Stimulated activated CD8-positive, alpha-beta memory T cell treated with anti-CD3 and anti-CD28 coated beads, Interleukin-12 subunit alpha, Interleukin-12 subunit beta, amount 100 ng/mL, for 4 hours (primary cell): ENCODE data around the gene IFI35.
A peak's percentile ranks its signal among the peaks of the same experiment; 100 is the strongest.
"Not testable (repeated sequence)": the region's sequence is repeated elsewhere in the genome, so short reads cannot be mapped to it uniquely, and the experiment has no call there.

Source experiments
- DNase-seq: peaks from one replicate; pipeline ENCODE4 v3.0.0-alpha.2; 2020; ENCODE audit warnings: low read depth

The IFI35 gene

DNA sequence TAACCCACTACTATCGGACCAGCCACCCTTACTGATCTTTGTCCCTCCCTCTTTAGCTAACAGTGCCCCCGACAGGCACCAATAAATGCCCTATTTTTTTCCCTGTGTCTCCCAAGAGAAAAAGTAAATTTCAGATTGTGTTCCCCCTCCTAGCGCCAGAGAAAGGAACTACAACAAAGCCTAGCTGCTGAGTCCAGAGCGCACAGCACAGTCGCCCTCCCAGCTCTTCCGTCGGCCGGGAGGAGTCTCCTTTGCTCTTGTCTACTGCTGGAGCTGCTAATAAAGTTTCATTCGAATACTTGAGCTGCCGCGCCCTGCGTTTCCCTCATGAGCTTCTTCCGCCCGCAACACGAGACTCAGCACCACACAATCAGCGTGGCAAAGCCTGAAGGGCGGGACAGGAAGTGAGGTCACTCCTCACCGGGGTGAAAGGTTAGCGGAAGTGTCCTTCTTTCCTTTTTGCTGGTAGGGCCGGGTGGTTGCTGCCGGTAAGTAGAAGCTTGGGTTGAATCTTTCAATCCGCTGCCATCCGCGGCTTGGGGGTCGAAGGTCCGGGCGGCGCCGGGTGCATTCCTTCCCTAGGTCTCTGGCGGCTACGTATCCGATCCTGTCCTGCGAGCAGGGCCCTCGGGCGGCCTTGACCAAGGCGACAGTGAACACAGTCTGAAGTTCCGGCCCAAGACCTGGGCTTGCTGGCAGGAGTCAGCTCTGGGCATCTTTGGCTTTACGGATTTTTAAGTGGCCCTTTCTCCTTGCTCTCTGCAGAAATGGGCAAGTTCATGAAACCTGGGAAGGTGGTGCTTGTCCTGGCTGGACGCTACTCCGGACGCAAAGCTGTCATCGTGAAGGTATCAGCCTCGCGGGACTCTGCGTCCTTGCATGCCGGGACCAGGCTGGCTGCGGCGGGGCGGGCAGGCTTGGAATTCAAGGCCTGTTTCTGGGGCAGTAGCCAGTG is 8.3 kb upstream of the IFI35 start, which contains the start of gene RPL27:
Gene RPL27 (plus strand): TSS at position 436 of the 955 bp plus-strand sequence. CDS start 332 bp downstream, at position 768.
- DNase-seq = peak; percentile 94

DNA sequence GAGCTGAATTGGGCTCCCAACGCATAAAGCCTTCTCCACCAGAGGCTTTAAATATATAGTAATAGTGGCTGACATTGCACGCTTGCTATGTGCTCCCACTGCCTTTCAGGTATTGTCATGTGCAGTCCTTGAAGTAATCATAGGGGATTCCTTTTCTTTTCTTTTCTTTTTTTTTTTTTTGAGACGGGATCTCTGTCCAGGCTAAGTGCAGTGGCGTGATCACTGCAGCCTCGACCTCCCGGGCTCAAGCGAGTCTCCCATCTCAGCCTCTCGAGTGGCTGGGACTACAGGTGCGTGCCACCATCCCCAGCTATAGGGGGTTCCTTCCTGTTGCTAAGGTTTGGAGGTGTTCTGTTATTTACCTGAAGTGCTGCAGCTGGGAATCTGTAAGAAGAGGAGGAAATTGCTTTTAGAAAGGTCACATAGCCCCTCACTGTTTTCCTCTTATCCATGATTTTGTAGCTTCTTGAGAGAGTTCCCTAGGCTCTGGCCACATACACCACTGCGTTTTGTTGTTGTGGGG is 7.5 kb upstream of the IFI35 start:
- no peak for DNase-seq

DNA sequence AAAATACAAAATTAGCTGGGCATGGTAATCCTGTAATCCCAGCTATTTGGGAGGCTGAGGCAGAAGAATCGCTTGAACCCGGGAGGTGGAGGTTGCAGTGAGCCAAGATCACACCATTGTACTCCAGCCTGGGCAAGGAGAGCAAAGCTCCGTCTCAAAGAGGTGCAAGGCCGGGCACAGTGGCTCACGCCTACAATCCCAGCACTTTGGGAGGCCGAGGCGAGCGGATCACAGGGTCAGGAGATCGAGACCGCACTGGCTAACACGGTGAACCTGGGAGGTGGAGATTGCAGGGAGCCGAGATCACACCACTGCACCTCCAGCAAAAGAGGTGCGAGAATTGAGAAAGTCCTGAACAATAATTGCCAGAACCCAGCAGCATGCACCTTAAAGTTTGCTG is 5.7 kb upstream of the IFI35 start:
- not testable (repeated sequence) for DNase-seq

DNA sequence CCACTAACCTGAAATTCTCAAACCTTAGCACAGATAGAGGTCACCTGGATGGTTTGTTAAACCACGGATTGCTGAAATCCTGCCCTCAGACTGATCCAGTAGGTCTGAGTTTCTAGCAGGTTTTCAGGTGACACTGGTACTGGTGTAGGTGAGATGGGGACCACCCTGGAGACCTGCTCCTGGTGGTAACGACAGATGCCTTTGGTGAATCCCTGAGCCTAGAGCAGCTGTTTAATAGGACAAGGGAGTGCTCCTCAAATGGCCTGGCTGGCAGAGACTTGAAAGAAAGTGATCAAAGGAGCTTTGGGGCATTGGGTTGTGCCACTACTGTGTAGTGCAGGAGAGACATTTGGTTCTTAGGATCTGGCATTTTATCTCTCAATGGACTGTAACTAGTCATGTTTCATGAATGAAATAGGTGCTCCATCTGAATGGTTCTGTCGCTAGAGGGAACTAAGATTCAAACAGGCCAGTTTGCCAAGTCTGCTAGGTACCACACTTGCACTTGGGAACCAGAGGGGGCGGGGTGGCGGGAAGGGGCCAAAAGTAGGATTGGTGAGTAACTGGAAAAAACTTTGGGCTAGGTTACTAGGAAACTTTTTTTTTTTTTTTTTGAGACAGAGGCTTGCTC is 2.9 kb upstream of the IFI35 start:
- DNase-seq = no peak

DNA sequence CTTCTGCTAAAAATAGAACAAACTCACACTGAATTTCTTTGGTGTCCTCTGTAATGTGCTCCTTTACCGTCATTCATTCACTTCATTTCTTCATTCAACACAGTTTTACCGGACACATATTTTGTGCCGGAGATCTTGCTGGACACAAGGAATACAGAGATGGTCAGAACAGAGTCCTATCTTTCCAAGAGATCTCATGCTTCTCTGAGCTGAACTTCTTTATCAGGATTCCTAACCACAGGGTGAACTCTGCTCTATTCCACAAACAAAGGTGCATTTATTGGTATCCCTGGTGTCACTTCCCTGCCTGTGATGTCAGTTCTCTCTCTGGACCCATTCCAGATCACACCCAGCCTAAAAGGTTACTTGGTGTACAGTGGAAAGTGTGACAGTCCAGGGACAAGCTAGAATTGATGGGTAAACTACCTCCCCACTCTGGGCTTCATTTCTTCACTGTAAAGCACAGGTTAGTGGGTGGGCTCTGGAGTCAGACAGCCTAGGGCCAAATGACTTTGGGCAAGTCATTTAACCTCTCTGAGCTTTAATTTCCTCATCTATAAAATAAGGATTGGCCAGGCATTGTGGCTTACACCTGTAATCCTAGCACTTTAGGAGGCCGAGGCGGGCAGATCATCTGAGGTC is 4.2 kb downstream of the IFI35 start:
- DNase-seq = no peak

DNA sequence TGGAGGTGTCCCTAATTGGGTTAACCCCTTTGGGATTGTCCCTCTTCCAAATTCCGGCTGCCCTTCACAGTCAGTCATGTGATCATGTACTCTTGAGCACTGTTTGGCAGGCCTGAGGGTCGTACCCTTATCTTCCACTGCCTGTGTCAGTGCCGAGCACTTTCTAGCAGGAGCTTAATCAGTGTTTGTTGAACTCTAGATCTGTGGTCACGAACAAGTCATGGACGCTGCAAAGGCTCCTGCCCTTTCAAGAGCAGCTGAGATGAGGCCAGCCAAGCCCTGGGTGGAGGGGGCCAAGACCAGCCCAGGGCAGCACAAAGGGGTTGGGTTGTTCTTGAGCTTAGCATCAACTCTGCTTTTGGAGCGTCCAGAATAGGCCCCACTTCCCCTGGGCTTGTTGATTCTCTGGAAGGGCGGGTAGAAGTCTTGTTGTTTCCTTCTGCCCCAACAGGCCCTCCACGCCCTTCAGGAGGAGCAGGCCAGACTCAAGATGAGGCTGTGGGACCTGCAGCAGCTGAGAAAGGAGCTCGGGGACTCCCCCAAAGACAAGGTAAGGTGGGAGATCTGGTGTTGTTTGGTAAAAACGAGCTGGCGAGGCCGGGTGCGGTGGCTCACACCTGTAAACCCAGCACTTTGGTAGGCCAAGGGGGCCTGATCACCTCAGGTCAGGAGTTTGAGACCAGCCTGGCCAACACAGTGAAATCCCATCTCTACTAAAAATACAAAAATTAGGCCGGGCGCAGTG is 5.3 kb downstream of the IFI35 start:
- DNase-seq = no peak

DNA sequence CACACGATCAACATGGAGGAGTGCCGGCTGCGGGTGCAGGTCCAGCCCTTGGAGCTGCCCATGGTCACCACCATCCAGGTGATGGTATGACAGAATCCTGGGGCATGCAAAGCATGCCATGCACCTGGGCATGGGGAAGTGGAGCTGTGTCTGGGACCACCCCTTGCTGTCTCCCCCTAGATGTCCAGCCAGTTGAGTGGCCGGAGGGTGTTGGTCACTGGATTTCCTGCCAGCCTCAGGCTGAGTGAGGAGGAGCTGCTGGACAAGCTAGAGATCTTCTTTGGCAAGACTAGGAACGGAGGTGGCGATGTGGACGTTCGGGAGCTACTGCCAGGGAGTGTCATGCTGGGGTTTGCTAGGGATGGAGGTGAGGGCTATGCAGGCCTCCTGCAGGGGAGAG is 6.7 kb downstream of the IFI35 start:
- DNase-seq = no peak

DNA sequence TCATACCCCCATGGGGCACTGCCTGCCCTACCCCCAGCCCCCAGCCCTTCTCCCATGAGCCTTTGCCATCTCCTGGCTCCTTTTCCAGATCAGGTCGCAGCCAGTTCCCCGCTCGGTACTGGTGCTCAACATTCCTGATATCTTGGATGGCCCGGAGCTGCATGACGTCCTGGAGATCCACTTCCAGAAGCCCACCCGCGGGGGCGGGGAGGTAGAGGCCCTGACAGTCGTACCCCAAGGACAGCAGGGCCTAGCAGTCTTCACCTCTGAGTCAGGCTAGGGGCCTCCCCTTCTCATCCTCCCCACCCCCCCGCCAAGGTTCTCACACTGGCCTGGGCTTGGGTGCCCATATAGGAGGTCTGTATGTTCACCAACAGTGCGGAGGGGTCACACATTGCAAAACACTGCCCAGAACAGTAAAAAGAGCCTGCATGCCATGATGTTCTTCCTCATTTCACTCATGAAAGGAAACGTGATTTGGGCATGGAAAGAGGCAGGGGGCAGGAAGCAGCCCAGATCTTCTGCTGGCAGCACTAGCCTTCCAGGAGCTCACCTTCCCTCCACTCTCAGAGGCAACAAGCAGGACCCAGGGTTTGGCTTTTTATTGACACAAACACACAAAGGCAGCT is 7.5 kb downstream of the IFI35 start:
- no peak for DNase-seq

DNA sequence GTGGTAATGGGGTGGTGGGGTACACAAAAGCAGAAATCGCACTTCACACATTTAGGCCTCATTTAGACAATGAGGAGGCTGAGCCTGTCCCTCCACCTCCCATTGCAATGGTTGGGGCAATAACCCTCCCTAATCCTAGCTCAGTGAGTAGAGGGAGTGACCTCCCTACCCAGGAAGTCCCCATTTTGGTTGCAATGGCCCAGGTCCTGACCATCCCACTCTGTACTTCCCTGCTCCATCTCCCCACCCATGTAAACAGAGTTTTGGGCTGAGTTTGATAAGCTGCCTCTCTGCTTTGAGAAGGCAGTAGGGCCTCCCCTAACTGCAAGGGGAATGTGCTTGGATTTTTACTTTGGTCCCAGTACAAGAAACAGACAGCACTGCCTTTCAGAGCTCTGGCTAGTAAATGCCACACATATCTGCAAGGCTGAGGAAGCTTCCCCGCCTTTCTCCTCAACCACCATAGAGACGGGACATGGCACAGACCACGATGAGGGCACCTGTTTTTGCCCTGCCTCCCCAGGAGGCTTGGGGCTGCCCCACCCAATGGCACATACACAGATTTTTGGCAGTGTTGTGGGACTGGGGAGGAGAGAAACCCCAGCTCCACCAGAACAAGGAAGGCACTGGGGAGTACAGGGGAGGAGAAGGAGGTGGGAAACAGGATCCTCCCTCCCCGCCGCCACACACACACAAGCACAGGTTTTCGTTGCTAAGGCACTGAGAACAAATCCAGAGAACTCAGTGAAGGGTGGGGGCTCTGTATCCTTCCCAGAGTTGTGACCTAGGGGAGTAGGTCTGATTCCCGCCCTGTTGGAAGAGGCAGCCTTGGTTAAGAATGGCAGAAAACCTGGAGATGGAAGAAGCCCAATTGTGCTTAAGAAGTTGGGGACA is 8.3 kb downstream of the IFI35 start:
- DNase-seq = no peak

DNA sequence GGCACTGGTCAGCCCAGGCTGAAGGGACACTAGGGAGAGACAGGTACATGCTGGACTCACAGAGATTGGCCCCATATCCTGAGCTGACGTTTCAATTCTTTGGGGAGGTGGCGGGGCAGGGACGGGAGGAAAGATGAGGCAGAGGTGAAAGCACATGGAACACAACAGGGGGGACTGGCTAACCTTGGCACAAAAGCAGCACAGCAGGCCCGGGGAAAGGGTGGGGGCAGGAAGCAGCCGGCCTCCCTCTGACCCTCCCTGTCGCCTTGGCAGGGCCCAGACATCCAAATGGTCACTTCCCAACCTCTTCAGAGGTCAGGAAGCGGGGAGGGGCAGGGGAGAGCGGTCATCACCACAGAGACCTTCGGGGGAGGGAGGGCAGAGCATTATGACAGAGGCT is 9.0 kb downstream of the IFI35 start:
- no peak for DNase-seq

DNA sequence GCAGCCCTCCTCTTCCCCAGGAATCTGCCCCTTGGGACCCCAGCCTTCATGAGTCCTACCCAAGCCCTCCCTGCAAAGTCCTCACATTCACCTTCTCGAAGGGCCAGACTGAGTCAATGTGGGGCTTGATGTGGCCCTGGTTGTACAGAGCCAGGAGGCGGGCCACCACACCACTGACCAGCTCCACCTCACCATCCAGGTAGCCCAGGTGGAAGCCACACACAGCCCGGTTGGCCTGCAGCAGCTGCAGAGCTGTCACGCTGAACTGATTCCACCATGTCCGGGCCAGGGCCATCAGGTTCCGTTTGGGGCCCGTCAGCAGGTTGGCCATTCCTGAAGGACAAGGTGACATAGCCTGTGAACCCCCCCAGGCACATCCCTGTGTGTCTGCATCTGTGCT is 9.6 kb downstream of the IFI35 start:
- DNase-seq = no peak

DNA sequence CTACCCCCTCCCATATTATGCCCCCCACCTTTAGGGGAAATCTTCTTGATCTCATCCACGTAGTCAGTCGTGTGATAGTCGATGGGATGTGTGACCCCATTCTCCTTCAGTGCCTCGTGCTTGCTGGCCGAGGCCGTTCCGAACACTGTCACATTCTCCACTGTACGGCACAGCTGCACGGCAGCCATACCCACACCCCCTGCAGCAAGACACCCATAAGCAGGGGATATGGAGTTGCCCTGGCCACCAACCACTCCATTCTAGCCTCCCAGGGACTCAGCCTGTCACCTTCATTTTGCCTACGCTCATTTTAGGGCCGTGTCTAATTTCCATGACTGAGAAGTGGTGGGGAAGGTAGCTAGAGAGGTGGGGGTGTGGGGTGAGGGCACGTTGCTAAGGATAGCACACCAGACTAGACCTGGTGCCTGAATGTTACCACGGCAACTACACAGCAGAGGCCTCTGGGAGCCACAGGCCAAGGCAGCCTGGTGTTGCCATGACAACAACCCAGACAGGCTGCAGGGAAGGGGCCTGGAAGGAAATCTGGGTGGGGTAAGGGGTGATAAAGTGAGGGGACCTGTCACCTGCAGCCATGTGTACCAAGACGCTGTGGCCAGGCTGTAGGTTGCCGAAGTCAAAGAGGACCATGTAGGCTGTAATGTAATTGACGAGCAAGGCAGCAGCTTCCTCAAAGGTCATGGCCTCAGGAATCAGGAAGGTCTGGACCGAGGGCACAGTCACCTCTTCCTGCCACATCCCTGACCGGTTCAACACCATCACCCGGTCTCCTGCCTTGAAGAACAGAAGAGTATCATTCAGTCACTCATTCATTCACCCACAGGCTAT is 11.6 kb downstream of the IFI35 start:
- DNase-seq = no peak

DNA sequence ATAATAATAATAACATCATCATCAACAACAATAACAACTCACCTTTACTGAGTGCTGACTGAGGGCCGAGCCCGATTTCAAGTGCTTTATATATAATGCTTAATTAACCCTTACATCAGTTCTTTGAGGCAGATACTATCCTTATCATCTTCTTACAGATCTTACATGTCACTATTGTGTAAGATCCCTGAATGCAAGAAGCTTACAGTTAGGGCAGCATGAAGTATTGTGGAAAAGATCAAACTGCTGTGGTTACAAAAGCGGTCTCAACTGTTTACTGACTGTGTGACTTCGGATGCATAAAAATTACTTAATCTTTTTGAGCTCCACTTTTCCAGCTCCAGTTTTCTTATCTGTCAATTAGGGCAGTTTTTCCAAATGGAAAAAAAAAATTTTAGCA is 12.3 kb downstream of the IFI35 start:
- DNase-seq = no peak

DNA sequence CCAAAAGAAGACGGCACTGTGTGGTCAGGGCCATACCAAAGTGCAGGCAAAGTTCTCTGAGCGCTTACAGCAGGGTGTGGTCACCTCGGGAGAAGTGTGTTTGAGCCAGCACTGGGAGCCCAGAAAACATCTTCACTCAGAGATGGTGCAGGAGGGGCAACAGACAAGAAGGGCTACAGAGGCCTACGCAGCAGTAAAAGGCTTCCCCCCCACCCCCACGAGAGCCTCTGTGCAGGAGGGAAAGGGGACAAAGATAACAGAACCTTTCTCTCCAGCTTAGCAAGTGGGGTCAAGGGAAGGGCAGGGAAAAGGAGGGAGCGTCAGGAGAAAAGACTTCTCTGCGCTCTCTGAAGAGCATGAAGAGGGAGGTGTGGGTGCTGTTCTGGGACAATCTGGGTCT is 12.8 kb downstream of the IFI35 start:
- no peak for DNase-seq

DNA sequence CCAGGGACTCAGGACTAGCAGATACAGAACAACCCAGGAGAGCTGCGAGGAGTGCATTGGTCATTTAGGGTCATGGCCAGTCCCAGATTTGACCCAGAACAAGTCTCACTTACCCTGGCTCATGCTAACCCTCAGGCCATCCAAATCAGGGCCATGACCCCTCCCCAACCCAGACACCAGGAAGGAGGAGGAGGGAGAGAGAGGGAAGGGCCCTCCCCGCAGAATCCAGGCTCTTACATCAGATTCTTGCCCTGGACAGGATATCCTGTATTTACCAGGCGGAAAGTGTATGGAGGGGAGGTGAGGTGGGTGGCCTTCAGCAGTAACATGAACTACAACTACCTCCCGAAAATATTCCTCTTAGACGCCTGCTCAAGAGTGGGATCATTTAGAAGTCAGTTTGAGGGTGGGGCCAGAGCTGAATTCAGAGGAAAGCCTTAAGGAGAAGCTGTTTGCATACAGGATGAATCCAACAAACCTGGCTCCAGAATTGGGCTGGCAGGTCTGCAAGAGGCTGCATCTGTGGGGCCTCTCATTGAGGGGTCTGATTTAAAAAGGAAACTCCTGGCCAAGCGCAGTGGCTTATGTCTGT is 13.5 kb downstream of the IFI35 start:
- no peak for DNase-seq

DNA sequence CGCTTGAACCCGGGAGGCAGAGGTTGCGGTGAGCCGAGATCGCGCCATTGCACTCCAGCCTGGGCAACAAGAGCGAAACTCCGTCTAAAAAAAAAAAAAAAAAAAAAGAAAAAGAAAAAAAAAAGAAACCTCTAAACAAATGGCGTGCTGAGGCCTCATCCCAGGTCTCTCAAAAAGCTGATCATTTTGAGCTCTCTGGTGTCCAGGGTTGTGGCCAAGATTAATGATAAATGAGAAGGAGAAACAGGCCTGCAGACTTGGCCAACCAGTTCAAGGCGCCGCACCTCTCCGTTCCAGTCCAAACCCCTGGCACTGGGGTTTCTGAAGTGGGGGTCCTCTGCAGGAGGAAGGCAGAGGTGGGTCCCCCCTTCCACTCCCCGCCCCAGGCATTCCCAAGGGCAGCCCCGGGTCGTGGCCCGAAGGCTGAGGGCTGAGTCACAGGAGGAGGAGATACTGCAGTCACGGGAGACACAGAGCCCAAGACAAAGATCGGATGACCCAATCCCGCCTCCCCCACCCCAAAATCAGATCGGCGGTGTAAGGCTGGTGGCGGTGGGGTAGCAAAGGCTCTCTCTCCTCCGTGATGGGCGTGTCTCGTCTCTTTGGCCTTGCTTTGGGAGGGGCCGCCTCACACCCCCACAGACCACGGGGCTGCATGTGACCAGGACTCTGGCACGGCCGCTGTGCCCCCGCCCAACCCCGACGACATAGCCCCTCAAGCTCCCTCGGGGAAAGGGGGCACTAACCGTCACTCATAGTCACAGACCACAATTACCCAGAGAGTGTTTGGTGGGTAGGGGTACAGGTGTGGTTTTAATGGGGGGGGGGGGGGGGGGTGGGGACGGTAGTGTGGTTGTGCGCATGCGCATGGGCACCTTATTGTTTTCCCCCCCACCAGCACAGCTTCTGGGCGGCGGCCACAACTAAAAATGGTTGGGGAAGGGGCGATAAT is 14.5 kb downstream of the IFI35 start:
- DNase-seq = no peak

DNA sequence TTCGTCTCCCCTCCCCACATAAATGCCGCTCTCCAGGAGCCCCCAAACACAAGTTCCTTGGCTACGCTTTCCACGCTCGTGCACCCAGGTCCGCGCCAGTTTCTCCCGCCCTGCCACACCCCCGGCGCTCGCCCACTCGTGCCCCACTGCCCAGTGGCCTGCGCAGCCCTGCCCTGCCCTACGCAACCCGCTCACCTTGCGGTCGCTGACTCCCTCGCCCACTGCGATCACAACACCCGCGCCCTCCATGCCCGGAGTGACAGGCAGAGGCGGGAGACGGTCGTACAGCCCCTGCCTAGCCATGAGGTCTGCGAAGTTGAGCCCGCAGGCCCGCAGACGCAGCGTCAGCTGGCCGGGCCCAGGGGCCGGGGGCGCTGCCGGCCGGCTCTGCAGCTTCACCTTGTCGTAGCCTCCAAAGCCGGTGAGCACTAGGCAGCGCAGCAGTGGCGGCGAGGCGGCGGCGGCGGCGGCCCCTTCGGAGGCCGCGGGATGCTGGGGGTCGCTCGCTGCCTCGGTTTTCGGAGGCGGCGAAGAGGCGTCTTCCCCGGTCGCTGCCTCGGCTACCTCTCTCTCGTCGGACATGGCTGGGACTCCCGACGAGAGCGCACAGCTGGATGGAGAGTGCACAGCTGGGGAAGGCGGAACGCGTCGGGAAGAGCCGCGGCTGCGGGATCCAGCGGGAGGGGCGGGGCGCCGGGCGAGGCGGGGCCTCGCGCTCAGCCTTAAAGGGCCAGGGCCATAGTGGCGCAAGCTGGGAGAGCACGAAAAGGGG is 15.3 kb downstream of the IFI35 start, which contains the start of gene VAT1:
Gene VAT1 (minus strand): TSS at position 645 of the 772 bp plus-strand sequence. CDS start 63 bp downstream, at position 582.
- peak; percentile 42 for DNase-seq
